HUES64 (cell line): ENCODE measurements around the gene KCNJ11.

Source experiments
- H3K27ac ChIP-seq: 2 replicates; pipeline ENCODE4 v1.7.0; 2013; ENCODE audit warnings: low read depth, low read length, inconsistent platforms
- H3K27me3 ChIP-seq: 2 replicates; pipeline ENCODE4 v1.6.1; 2013; ENCODE audit warnings: mild to moderate bottlenecking, low read length; ENCODE audit not compliant: insufficient read depth
- H3K36me3 ChIP-seq: 2 replicates; pipeline ENCODE4 v1.6.1; 2013; ENCODE audit warnings: mild to moderate bottlenecking, low read length; ENCODE audit not compliant: insufficient read depth
- H3K4me1 ChIP-seq: 2 replicates; pipeline ENCODE4 v1.6.1; 2013; ENCODE audit warnings: mild to moderate bottlenecking, low read length, moderate library complexity; ENCODE audit not compliant: insufficient read depth
- H3K4me3 ChIP-seq: 2 replicates; pipeline ENCODE4 v1.5.1; 2013; ENCODE audit warnings: mild to moderate bottlenecking, low read length, moderate library complexity
- H3K9ac ChIP-seq: 2 replicates; pipeline ENCODE4 v1.6.1; 2013; ENCODE audit warnings: mild to moderate bottlenecking, low read depth, low read length
- H3K9me3 ChIP-seq: 2 replicates; pipeline ENCODE4 v1.6.1; 2013; ENCODE audit warnings: low read depth, low read length; ENCODE audit not compliant: insufficient read depth
- WGBS: fragments of 150-250, 120-280 bp; methylation state at CpG from one replicate; pipeline ENCODE4 v1.1.7; 2013; ENCODE audit warnings: missing lambda C conversion rate; 5-methylcytosine and 5-hydroxymethylcytosine counted together

KCNJ11 gene

DNA sequence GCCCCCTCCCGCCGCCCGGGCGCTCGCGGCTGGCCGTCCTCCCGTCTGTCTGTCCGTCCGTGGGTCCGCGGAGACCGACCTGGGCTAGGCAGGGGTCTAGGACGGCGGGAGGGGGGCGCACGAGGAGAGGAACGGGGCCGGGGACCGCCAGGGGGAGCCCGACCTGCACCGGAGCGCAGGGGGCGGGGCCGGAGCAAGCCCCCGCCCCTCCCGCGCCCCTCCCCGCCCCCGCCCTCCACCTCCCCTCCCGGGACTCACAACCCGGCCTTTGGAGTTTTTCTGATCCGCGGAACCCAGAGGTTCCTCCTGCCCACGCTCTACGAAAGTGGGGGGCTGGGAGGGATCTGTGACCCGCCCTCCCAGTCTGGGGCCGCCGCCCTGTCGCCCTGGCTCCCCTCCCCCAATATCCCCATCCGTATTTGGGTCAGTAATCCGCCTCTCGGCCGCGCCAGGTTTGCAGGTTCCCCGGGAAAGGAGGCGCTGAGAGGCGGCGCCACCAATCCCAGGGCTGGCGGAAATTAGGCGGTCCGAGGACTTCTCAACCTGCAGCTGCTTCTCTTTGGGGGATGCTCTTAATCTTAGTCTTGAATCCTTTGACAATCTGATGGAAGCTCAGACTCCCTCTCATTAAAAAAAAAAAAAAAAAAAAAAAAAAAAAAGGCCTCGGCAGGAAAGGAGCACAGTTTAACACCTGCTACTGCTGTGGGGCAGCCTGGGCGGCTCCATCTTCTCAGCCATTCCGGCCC lies 925 bp upstream of the KCNJ11 start:
- Histone ChIP-seq H3K9me3 (no peaks in the 10 kb centered on the region), H3K27me3 (peaks cover 8% of the 10 kb centered on the region), H3K36me3 (no peaks in the 10 kb centered on the region), H3K4me1 (peaks cover 6% of the 10 kb centered on the region; the same call in 1 of the 2 replicates), H3K4me3 (peak overlapping the region; percentile 73), H3K27ac (no peak overlapping the region), H3K9ac (peak overlapping the region; percentile 64)
- WGBS, result 4% methylated on average over 39 of the region's 55 CpGs

DNA sequence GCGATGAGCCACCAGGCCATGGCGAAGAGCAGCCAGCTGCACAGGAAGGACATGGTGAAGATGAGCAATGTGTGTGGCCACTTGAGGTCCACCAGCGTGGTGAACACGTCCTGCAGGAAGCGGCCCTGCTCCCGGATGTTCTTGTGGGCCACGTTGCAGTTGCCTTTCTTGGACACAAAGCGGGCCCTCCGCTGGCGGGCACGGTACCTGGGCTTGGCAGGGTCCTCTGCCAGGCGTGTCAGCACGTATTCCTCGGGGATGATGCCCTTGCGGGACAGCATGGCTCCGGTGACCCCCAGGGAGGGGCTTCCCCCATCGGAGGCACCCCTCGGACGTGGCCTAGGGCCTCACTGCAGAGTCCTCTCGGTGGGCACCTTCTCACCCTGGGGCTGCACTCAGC lies 648 bp downstream of the KCNJ11 start:
- Histone ChIP-seq H3K36me3 (no peaks in the 10 kb centered on the region), H3K9ac (no peak overlapping the region), H3K4me1 (peaks cover 6% of the 10 kb centered on the region; the same call in 1 of the 2 replicates), H3K9me3 (no peaks in the 10 kb centered on the region), H3K27ac (no peak overlapping the region), H3K27me3 (peaks cover 8% of the 10 kb centered on the region), H3K4me3 (no peak overlapping the region)
- WGBS, result 95% methylated on average over 20 of the region's 20 CpGs

DNA sequence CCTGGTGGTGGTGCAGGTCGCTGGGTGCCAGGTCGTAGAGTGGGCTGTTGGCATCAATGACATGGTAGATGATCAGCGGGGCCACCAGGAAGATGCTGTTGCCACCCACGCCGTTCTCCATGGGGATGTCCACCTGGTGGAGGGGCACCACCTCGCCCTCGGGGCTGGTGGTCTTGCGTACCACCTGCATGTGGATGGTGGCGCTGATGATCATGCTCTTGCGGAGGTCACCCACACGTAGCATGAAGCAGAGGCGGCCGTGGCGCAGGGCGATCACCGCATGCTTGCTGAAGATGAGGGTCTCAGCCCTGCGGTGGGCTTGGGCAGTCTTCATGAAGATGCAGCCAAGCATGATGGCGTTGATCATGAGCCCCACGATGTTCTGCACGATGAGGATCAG lies 1.2 kb downstream of the KCNJ11 start:
- Histone ChIP-seq H3K27ac (no peak overlapping the region), H3K9me3 (no peaks in the 10 kb centered on the region), H3K4me1 (peaks cover 6% of the 10 kb centered on the region; the same call in 1 of the 2 replicates), H3K27me3 (peaks cover 8% of the 10 kb centered on the region), H3K4me3 (no peak overlapping the region), H3K36me3 (no peaks in the 10 kb centered on the region), H3K9ac (no peak overlapping the region)
- WGBS, result 95% methylated on average over 20 of the region's 20 CpGs

DNA sequence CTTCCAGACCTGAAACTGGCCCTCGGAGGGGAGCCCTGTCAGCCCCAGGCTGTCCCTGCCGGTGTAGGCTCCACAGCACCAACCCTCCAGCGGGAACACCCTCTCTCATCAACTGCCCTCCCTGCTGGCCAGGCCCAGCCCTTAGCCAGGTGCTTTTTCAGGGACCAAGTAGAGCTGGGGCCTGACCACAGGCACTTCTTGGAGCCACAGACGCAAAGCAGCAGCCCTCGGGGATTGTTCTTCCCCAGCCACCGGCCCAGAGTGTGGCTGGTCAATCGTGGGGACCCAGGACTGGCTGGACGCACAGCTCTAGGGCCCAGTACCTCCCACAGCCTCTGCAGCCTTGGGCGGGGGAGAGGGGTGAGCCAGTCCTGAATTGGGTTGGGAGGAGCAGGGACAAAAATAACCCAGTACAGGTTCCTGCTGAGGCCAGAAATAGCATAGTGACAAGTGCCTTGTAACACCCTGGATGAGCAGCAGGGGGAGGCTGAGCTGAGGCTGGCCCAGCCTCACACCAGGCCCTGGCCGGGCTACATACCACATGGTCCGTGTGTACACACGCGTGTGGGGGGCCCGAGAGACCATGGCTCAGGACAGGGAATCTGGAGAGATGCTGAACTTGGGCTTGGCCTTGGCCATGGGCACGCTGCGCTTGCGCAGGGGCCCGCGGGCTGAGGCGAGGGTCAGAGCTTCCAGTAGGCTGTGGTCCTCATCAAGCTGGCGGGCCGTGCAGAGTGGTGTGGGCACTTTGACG lies 2.0 kb downstream of the KCNJ11 start:
- WGBS, result 78% methylated on average over 23 of the region's 23 CpGs
- Histone ChIP-seq H3K4me1 (peaks cover 6% of the 10 kb centered on the region; the same call in 1 of the 2 replicates), H3K36me3 (no peaks in the 10 kb centered on the region), H3K9ac (no peak overlapping the region), H3K4me3 (no peak overlapping the region), H3K27me3 (peaks cover 8% of the 10 kb centered on the region), H3K9me3 (no peaks in the 10 kb centered on the region), H3K27ac (no peak overlapping the region)

DNA sequence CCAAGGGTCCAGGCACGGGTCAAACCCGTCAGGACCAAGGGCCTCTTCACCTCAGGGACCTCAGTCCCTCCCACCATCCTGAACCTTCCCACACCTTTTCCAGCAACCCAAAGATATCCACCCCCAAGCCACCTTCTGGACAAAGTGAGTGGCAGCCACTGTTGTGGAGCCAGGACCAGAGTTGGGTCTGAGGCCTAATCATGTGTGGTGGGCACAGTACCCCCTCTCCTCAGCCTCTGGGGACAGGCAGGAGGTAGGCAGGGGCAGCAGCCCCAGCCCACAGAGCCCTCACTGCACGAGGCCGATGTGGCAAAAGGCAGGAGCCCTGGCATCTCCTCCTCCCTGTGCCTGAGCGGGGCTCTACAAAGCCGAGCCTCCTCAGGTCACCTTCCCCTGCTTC lies 2.5 kb downstream of the KCNJ11 start:
- H3K9me3 ChIP-seq, result no peaks in the 10 kb centered on the region
- no peak overlapping the region for H3K27ac ChIP-seq
- H3K27me3 ChIP-seq, result peaks cover 8% of the 10 kb centered on the region
- no peak overlapping the region for H3K9ac ChIP-seq
- H3K4me1 ChIP-seq, result peaks cover 6% of the 10 kb centered on the region; the same call in 1 of the 2 replicates
- WGBS, result 91% methylated on average over 6 of the region's 6 CpGs
- no peaks in the 10 kb centered on the region for H3K36me3 ChIP-seq
- H3K4me3 ChIP-seq, result no peak overlapping the region

DNA sequence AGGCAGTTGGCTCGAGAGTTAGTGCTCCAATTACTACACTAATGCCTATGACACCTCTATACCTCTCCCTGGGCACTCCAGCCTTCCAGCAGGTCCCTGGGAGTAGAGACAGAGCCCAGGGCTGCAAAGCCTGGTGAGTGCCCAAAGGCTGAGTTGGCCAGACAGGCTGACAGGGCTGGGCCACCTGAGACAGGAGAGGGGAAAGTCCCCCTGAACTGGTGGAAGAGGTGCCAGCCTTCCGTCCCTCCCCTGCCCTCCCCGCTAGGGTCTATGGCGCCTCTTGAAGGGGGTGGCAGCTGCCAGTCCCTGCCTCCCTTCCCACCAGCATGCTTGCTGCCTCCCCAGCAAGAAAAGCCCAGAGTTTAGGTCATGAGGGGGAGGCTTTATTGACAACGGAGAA lies 3.0 kb downstream of the KCNJ11 start:
- H3K36me3 ChIP-seq, result no peaks in the 10 kb centered on the region
- H3K4me3 ChIP-seq, result no peak overlapping the region
- 87% methylated on average over 5 of the region's 5 CpGs for WGBS
- H3K4me1 ChIP-seq, result peaks cover 6% of the 10 kb centered on the region; the same call in 1 of the 2 replicates
- H3K9ac ChIP-seq, result no peak overlapping the region
- H3K27me3 ChIP-seq, result peaks cover 8% of the 10 kb centered on the region
- no peaks in the 10 kb centered on the region for H3K9me3 ChIP-seq
- H3K27ac ChIP-seq, result no peak overlapping the region

DNA sequence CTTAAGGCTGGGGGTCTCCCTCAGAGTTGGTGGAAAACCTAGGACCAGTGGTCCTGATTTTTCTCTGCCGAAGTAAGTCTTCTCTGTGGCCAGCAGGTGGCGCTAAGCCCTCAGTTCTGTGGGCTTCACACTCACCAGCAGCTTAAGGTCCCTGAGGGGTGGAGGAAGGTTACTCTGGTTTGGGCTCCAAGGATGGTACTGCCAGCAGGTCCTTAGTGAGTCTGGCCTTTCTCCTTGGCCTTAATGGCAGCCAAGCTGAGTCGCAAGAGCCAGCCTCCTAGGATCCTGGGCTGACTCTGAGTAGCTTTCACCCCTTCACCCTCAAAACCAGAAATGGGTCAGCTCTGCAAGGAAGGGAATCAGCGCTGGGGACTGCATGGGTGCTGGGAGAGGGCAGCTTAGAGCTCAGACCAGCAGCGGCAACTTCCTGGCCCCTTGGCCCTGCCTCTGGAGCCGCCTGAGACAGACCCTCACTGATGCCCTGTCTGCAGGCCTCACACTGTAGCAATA lies 4.4 kb downstream of the KCNJ11 start:
- 48% methylated on average over 6 of the region's 6 CpGs for WGBS

DNA sequence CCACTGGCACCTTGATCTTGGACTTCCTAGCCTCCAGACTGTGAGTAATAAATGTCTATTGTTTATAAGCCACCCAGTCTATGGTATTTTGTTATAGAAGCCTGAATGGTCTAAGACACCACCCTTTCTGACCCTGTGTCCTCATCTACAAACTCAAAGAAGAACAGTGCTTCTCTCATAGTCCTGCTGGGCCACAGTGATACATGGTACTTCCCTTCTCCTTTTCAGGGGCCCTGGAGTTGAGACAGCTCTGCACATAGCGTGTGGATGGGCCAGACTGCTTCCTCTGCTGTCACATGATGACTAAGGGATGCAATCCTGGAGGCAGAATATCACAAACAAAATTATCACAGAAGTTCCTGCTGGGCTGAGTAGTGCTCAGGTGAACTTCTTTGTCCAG lies 5.0 kb downstream of the KCNJ11 start:
- H3K9me3 ChIP-seq, result peaks cover 10% of the 10 kb centered on the region
- 94% methylated on average over 1 of the region's 1 CpG for WGBS
- H3K36me3 ChIP-seq, result no peaks in the 10 kb centered on the region
- H3K27ac ChIP-seq, result no peak overlapping the region
- no peak overlapping the region for H3K4me3 ChIP-seq
- no peak overlapping the region for H3K9ac ChIP-seq
- no peaks in the 10 kb centered on the region for H3K4me1 ChIP-seq
- peaks cover 5% of the 10 kb centered on the region for H3K27me3 ChIP-seq

More for the DNA sequence above, 4.4 kb downstream of the KCNJ11 start:
- Histone ChIP-seq H3K9me3 (peaks cover 4% of the 10 kb centered on the region; the same call in 1 of the 2 replicates), H3K4me1 (no peaks in the 10 kb centered on the region), H3K36me3 (no peaks in the 10 kb centered on the region), H3K27me3 (peaks cover 8% of the 10 kb centered on the region), H3K4me3 (no peak overlapping the region), H3K27ac (no peak overlapping the region), H3K9ac (no peak overlapping the region)

DNA sequence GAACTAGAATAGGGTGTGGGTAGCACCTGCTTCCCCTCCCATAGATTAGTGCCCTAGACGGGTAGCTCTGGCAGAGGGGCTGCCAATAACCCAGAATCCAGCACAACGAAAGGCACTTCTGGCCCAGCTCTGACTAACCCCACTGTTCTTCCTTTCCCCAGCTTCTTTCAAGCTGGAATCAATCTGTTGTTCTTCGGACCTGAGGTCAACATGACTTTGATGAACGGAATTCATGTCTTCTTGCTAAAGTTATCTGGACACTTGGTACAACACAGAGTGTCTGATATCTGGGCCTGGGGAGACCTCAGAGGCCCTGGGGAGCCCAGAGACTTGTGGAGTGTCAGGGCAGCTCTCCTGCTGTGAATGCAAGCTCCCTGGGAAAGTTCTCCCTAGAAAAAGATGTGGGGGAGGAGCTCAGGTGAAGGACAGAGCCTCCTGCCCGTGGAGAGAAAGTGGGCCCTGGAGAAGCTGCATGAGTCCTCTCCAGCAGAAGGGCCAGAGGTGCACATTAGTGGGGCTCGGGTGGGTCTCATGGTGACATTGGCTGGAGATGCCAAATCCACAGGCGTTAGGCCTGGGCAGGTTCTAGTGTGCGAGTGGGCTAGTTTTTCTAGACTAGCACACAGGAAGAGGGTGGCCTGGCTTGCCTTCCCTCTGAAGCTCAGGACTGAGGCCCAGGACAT lies 6.3 kb downstream of the KCNJ11 start:
- Histone ChIP-seq H3K27me3 (no peaks in the 10 kb centered on the region), H3K36me3 (no peaks in the 10 kb centered on the region), H3K9me3 (peaks cover 17% of the 10 kb centered on the region), H3K4me3 (no peak overlapping the region), H3K27ac (no peak overlapping the region), H3K9ac (no peak overlapping the region), H3K4me1 (no peaks in the 10 kb centered on the region)
- 87% methylated on average over 8 of the region's 8 CpGs for WGBS

DNA sequence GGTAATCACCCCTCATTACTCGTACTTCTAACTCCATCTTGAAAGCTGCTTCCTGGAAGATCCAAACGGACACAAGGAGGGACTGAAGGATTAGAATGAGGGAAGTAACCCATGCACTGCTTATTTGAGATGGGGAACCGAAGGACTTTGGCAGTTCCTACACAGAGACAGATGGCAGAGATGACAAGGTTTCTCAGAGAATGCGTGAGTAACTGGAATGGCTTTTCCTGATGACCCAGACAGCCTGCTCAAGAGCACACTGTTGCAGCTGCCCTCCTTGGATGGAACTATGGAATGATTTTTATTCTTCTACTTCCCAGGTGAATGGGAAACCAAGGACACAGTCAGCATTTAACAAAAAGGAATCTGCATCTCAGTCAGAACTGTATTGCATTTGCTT lies 7.3 kb downstream of the KCNJ11 start:
- Histone ChIP-seq H3K4me1 (no peaks in the 10 kb centered on the region), H3K27ac (no peak overlapping the region), H3K9me3 (peaks cover 20% of the 10 kb centered on the region), H3K27me3 (no peaks in the 10 kb centered on the region), H3K36me3 (no peaks in the 10 kb centered on the region), H3K9ac (no peak overlapping the region), H3K4me3 (no peak overlapping the region)
- 78% methylated on average over 4 of the region's 4 CpGs for WGBS
